Neural cell (in vitro differentiated cells): ENCODE results near the gene IPO13.

ENCODE experiments used
- EP300 ChIP-seq: fragments of 450-650 bp; conservative IDR thresholded peaks from 2 replicates; pipeline ENCODE4 v1.6.1; 2014; ENCODE audit warnings: antibody characterized with exemption, mild to moderate bottlenecking, moderate library complexity; ENCODE audit not compliant: poor library complexity, severe bottlenecking
- EZH2 ChIP-seq: fragments of 200-600, 300-800 bp; shearing (Covaris generic), sonication (generic); IDR thresholded peaks from 2 replicates; pipeline ENCODE4 v1.6.1; 2014; ENCODE audit warnings: antibody characterized with exemption, low read length, borderline replicate concordance, mild to moderate bottlenecking; ENCODE audit not compliant: insufficient read depth, poor library complexity, severe bottlenecking
- POLR2AphosphoS5 ChIP-seq: IDR thresholded peaks from 2 replicates; pipeline ENCODE4 v1.6.1; 2012
- RAD21 ChIP-seq: fragments of 450-650 bp; conservative IDR thresholded peaks from 2 replicates; pipeline ENCODE4 v1.6.1; 2014; ENCODE audit warnings: antibody characterized with exemption, mild to moderate bottlenecking, moderate library complexity
- SMC3 ChIP-seq: fragments of 450-650 bp; conservative IDR thresholded peaks from 2 replicates; pipeline ENCODE4 v1.6.1; 2014; ENCODE audit warnings: antibody characterized with exemption, mild to moderate bottlenecking, moderate library complexity; ENCODE audit not compliant: poor library complexity
- TAF1 ChIP-seq: IDR thresholded peaks from 2 replicates; pipeline ENCODE4 v1.6.1; 2012; ENCODE audit warnings: low read depth
- TF ChIP-seq, protein P1 (sequence below): fragments of 450-650 bp; IDR thresholded peaks from 2 replicates; pipeline ENCODE4 v1.5.1; 2014; ENCODE audit warnings: antibody characterized with exemption, mild to moderate bottlenecking, moderate library complexity; ENCODE audit not compliant: poor library complexity, severe bottlenecking
- TF ChIP-seq, protein P2 (sequence below): IDR thresholded peaks from 2 replicates; pipeline ENCODE4 v1.6.1; 2012; ENCODE audit warnings: borderline replicate concordance

DNA sequence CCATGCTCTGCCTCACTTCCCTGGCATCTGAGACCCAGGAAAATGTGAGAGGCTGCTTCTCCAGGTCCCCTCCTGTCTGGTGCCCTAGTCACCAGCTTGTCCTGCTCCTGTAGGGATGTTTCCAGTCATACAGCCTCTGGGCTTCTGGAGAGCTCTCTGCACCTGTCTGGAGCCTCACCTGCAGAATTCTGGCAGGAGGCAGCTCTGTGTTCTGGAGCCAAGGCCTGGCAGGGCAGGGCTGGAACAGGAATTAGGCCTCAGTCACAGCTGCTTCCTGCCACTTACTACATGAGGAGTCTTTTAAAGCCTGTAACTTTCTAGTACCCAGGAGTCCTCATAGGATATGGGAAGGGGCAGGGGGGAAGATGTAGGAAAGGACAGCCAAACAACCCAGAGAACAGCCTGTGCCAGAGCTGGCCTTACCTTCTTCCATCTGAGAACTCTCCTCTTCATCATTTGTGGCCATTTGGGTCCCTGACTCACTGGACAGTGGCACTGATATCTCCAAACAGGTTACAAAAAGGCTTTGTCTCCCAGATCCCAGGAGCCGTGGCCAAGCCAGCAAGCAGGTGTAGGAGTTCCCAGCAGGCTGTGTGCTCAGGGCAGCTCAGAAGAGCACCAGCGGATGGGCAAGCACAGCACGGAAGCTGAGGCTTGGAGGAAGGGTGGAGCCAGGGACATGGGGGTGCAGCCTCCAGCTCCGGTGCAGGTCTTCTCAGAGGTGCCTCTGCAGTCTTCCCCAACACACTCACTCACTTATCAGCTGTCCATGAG lies 44.5 kb upstream of the IPO13 start:
- TF ChIP-seq, protein P1, sequence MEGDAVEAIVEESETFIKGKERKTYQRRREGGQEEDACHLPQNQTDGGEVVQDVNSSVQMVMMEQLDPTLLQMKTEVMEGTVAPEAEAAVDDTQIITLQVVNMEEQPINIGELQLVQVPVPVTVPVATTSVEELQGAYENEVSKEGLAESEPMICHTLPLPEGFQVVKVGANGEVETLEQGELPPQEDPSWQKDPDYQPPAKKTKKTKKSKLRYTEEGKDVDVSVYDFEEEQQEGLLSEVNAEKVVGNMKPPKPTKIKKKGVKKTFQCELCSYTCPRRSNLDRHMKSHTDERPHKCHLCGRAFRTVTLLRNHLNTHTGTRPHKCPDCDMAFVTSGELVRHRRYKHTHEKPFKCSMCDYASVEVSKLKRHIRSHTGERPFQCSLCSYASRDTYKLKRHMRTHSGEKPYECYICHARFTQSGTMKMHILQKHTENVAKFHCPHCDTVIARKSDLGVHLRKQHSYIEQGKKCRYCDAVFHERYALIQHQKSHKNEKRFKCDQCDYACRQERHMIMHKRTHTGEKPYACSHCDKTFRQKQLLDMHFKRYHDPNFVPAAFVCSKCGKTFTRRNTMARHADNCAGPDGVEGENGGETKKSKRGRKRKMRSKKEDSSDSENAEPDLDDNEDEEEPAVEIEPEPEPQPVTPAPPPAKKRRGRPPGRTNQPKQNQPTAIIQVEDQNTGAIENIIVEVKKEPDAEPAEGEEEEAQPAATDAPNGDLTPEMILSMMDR: no peak
- TF ChIP-seq POLR2AphosphoS5 (no peak), EZH2 (no peak), EP300 (no peak), RAD21 (no peak), TAF1 (no peak), SMC3 (no peak)
- TF ChIP-seq, protein P2, sequence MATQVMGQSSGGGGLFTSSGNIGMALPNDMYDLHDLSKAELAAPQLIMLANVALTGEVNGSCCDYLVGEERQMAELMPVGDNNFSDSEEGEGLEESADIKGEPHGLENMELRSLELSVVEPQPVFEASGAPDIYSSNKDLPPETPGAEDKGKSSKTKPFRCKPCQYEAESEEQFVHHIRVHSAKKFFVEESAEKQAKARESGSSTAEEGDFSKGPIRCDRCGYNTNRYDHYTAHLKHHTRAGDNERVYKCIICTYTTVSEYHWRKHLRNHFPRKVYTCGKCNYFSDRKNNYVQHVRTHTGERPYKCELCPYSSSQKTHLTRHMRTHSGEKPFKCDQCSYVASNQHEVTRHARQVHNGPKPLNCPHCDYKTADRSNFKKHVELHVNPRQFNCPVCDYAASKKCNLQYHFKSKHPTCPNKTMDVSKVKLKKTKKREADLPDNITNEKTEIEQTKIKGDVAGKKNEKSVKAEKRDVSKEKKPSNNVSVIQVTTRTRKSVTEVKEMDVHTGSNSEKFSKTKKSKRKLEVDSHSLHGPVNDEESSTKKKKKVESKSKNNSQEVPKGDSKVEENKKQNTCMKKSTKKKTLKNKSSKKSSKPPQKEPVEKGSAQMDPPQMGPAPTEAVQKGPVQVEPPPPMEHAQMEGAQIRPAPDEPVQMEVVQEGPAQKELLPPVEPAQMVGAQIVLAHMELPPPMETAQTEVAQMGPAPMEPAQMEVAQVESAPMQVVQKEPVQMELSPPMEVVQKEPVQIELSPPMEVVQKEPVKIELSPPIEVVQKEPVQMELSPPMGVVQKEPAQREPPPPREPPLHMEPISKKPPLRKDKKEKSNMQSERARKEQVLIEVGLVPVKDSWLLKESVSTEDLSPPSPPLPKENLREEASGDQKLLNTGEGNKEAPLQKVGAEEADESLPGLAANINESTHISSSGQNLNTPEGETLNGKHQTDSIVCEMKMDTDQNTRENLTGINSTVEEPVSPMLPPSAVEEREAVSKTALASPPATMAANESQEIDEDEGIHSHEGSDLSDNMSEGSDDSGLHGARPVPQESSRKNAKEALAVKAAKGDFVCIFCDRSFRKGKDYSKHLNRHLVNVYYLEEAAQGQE: no peak
